GM12878 (cell line): ENCODE results near the gene CHMP1A. TPM values are rescaled to one million over a fixed set of nuclear protein-coding genes. Genes with fewer than 3 reads are reported as not detected.

ENCODE experiments used
- ATAC-seq: fragments of 200-7000 bp; cut with Tn5 transposase; 3 replicates; pipeline ENCODE4 v1.9.1; 2020; ENCODE audit warnings: mild to moderate bottlenecking, moderate library complexity
- BruUV-seq: library from RNA; stranded (reverse); fragments of 400-500 nt; replicated peaks from 2 replicates; lab custom pipeline; 2021; lab: Mats Ljungman, UMichigan
- CTCF ChIA-PET: fragments of 300-600 bp; sonication (Branson Sonifier 250); formaldehyde crosslinking; extraction: SDS; loops from one replicate; lab custom pipeline; 2021; ENCODE audit warnings: inconsistent platforms; lab: Yijun Ruan, JAX
- POLR2A ChIA-PET: fragments of 350-600 bp; formaldehyde crosslinking; extraction: SDS; loops from one replicate; lab custom pipeline; 2021; ENCODE audit warnings: inconsistent platforms; lab: Charles Lee
- RAD21 ChIA-PET: fragments of 300-600 bp; sonication (Branson Sonifier 250); formaldehyde crosslinking; loops from one replicate; lab custom pipeline; 2023; ENCODE audit warnings: antibody characterized with exemption; ENCODE audit not compliant: unreplicated experiment; lab: Charles Lee
- SMC1A ChIA-PET: fragments of 300-600 bp; sonication (Branson Sonifier 250); formaldehyde crosslinking; loops from one replicate; lab custom pipeline; 2023; ENCODE audit not compliant: unreplicated experiment, uncharacterized antibody; lab: Charles Lee
- DNase-seq: peaks from one replicate; pipeline ENCODE4 v3.0.0-alpha.2; 2011; ENCODE audit warnings: low read depth, low spot score
- FAIRE-seq: peaks from 3 replicates; lab custom pipeline; 2011; peaks lifted over from hg19 to GRCh38; lab: Jason Lieb, UNC
- H2AFZ ChIP-seq: 2 replicates; pipeline ENCODE4 v1.6.0; 2011; ENCODE audit warnings: low read depth, low read length, control low read depth; ENCODE audit not compliant: control insufficient read depth
- H3K27ac ChIP-seq: 2 replicates; pipeline ENCODE4 v1.5.1; 2011; ENCODE audit warnings: control low read depth; ENCODE audit not compliant: control insufficient read depth, insufficient read depth
- H3K27me3 ChIP-seq, 2 experiments: replicated peaks in 1 of 2; 2 replicates each; pipeline versions ENCODE4 v1.6.0 to v1.6.1; 2011; ENCODE audit warnings: low read length in 1 of 2; ENCODE audit not compliant: control insufficient read depth in 2 of 2, insufficient read depth in 2 of 2
- H3K36me3 ChIP-seq, 2 experiments: 2 replicates each; pipeline ENCODE4 v1.5.1; 2011; ENCODE audit warnings: low read length in 1 of 2; ENCODE audit not compliant: control insufficient read depth in 2 of 2, insufficient read depth in 2 of 2
- H3K4me1 ChIP-seq: 2 replicates; pipeline ENCODE4 v1.6.1; 2011; ENCODE audit warnings: mild to moderate bottlenecking, low read length, moderate library complexity, mixed read lengths; ENCODE audit not compliant: control insufficient read depth, insufficient read depth
- H3K4me2 ChIP-seq: 2 replicates; pipeline ENCODE4 v1.6.0; 2011; ENCODE audit warnings: control low read depth; ENCODE audit not compliant: control insufficient read depth, insufficient read depth
- H3K4me3 ChIP-seq: fragments of 200-600 bp; sonication (generic); 2 replicates; pipeline ENCODE4 v1.5.1; 2016
- H3K79me2 ChIP-seq: 2 replicates; pipeline ENCODE4 v1.6.0; 2011; ENCODE audit warnings: low read length; ENCODE audit not compliant: control insufficient read depth, insufficient read depth
- H3K9ac ChIP-seq: 2 replicates; pipeline ENCODE4 v1.8.0; 2011; ENCODE audit warnings: low read length, control low read depth, mixed read lengths; ENCODE audit not compliant: control insufficient read depth, insufficient read depth
- H3K9me3 ChIP-seq: replicated peaks from 3 replicates; pipeline ENCODE4 v1.5.1; 2011; ENCODE audit warnings: mild to moderate bottlenecking, low read length; ENCODE audit not compliant: control insufficient read depth, insufficient read depth
- H4K20me1 ChIP-seq: 2 replicates; pipeline ENCODE4 v1.6.0; 2011; ENCODE audit not compliant: control insufficient read depth, insufficient read depth
- BRCA1 ChIP-seq: IDR thresholded peaks from 2 replicates; pipeline ENCODE4 v1.6.1; 2011; ENCODE audit warnings: low read depth, low read length, improper control_type of control experiment
- EP300 ChIP-seq, 2 experiments: fragments of 150-350 bp in 1 of 2; IDR thresholded peaks; 2 replicates each; pipeline ENCODE4 v1.6.1; 2011 to 2012; ENCODE audit warnings: low read depth in 2 of 2, low read length in 2 of 2, borderline replicate concordance in 1 of 2, improper control_type of control experiment in 1 of 2, inconsistent platforms in 1 of 2; ENCODE audit not compliant: control insufficient read depth in 1 of 2
- ETV6 ChIP-seq, 2 experiments: fragments of 450-650 bp in 1 of 2; IDR thresholded peaks in 1 of 2; conservative IDR thresholded peaks in 1 of 2; 2 replicates each; pipeline ENCODE4 v1.6.1; 2014; ENCODE audit warnings: antibody characterized with exemption in 1 of 2, borderline replicate concordance in 1 of 2, low read depth in 1 of 2, mild to moderate bottlenecking in 1 of 2, moderate library complexity in 1 of 2
- IKZF2 ChIP-seq, 2 experiments: fragments of 450-650 bp; IDR thresholded peaks; 2 replicates each; pipeline ENCODE4 v1.6.1; 2017; ENCODE audit warnings: mild to moderate bottlenecking in 2 of 2, moderate library complexity in 2 of 2
- KAT2A ChIP-seq: conservative IDR thresholded peaks from 2 replicates; pipeline ENCODE4 v1.6.1; 2011; ENCODE audit warnings: low read depth, low read length; ENCODE audit not compliant: control insufficient read depth
- MEF2A ChIP-seq: IDR thresholded peaks from 2 replicates; pipeline ENCODE4 v1.6.1; 2011; ENCODE audit warnings: low read depth, mild to moderate bottlenecking, low read length, moderate library complexity; ENCODE audit not compliant: insufficient read depth
- MEF2B ChIP-seq: fragments of 450-650 bp; IDR thresholded peaks from 2 replicates; pipeline ENCODE4 v1.6.1; 2018; ENCODE audit warnings: mild to moderate bottlenecking, moderate library complexity; ENCODE audit not compliant: partially characterized antibody, poor library complexity, severe bottlenecking
- MTA3 ChIP-seq: IDR thresholded peaks from 2 replicates; pipeline ENCODE4 v1.6.1; 2012; ENCODE audit warnings: low read length, inconsistent platforms, borderline replicate concordance
- RB1 ChIP-seq: fragments of 450-650 bp; formaldehyde crosslinking; IDR thresholded peaks from 2 replicates; pipeline ENCODE4 v1.6.1; 2017; ENCODE audit warnings: mild to moderate bottlenecking, borderline replicate concordance
- RBBP5 ChIP-seq: fragments of 200-600 bp; sonication (generic); conservative IDR thresholded peaks from 2 replicates; pipeline ENCODE4 v1.6.1; 2016
- SUPT20H ChIP-seq: IDR thresholded peaks from 2 replicates; pipeline ENCODE4 v1.6.1; 2011; ENCODE audit warnings: low read depth, mild to moderate bottlenecking, low read length, moderate library complexity, borderline replicate concordance; ENCODE audit not compliant: control insufficient read depth
- ZNF384 ChIP-seq: IDR thresholded peaks from 2 replicates; pipeline ENCODE4 v1.6.1; 2012; ENCODE audit warnings: low read depth, mild to moderate bottlenecking, low read length, improper control_type of control experiment, borderline replicate concordance
- WGBS: methylation state at CpG from one replicate; pipeline ENCODE4 v1.1.6; 2016; ENCODE audit warnings: low lambda C conversion rate; ENCODE audit not compliant: insufficient replicate concordance, insufficient coverage; ENCODE audit errors: missing lambda C conversion rate; 5-methylcytosine and 5-hydroxymethylcytosine counted together
- in situ Hi-C: fragments of 300-500 bp; cut with MboI; formaldehyde crosslinking; loops from 9 replicates; pipeline ENCODE4 v1.14.3; 2018; ENCODE audit warnings: mixed read lengths
- intact Hi-C: fragments of 100-400 bp; cut with micrococcal nuclease; formaldehyde crosslinking; loops from one replicate; pipeline ENCODE4 v1.14.2; 2022; ENCODE audit not compliant: unreplicated experiment
- polyA plus RNA-seq, 11 experiments: library from polyadenylated mRNA; depleted of rRNA in 4 of 11; unstranded in 6 of 11; stranded (reverse) in 5 of 11; fragments of >200 nt; fragmentation: Nextera tagmentation in 4 of 11; fragmentation: Illumina TruSeq in 1 of 11; extraction: Ambion mirVana in 4 of 11; extraction: Trizol in 1 of 11; gene quantifications; 1 replicate in 1 of 11; 2 replicates in 10 of 11; pipeline versions ENCODE4 v1.2.1 to v1.2.3, GENCODE V29; 2011 to 2016; ENCODE audit warnings: inconsistent platforms in 2 of 11, missing spikeins in 2 of 11, low read depth in 1 of 11
- total RNA-seq, 4 experiments: library from RNA; depleted of rRNA in 3 of 4; stranded (reverse); fragments of >200 nt in 3 of 4; fragmentation: Illumina TruSeq in 1 of 4; extraction: Trizol in 1 of 4; gene quantifications; 2 replicates each; pipeline versions ENCODE4 v1.2.1 to v1.2.3, GENCODE V29; 2013 to 2021
- TF ChIP-seq, protein P1 (sequence below): IDR thresholded peaks from 2 replicates; pipeline ENCODE4 v1.6.1; 2012; ENCODE audit warnings: mild to moderate bottlenecking, low read depth, low read length

Gene CHMP1A
- total and polyA plus RNA-seq, 10 of the 15 experiments (the other 5 are each of a cell fraction or from before 2014, with no cell fraction given) = 1.0 to 86.7 (median 54.7) TPM

DNA sequence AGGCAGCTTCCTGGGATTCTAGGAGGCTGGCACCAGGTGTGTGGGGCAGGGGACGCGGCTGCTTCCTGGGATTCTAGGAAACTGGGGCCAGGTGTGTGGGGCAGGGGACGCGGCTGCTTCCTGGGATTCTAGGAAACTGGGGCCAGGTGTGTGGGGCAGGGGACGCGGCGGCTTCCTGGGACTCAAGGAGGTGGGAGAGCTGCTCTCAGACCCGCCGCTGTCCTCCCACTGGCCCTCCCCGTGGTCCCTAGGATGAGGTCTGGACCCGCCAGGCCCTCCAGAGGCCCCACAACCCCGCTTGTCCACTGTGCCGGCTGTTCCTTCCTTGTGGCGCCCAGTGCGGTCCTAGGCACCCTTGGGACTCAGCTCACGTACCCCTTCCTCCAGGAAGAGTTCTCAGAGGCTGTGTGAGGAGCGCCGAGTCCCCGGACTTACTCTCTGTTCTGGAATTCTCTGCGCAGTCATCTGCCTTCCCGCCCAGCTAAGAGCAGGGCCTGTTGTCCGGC is 43.5 kb downstream of the CHMP1A start:
- Histone ChIP-seq H3K36me3 (no peaks in the 10 kb centered on the region), H3K27me3 (no peaks in the 10 kb centered on the region), H3K4me3 (no peak overlapping the region), H3K27ac (no peak overlapping the region), H3K79me2 (no peaks in the 10 kb centered on the region), H3K9ac (no peak overlapping the region), H4K20me1 (no peaks in the 10 kb centered on the region), H2AFZ (no peak overlapping the region), H3K9me3 (no peaks in the 10 kb centered on the region), H3K4me1 (no peaks in the 10 kb centered on the region), H3K4me2 (no peak overlapping the region)
- intact Hi-C loops = no loop called here
- ATAC-seq (no peak), FAIRE-seq (no peak), DNase-seq (no peak)
- in situ Hi-C loops = no loop called here
- POLR2A ChIA-PET = no interaction called here
- TF ChIP-seq RB1 (no peak), IKZF2 (IDR thresholded peaks at IDR 0.05) (no peak), SUPT20H (no peak), ZNF384 (no peak), KAT2A (no peak)
- 65% methylated on average over 21 of the region's 22 CpGs for WGBS
- no TSS peak for BruUV-seq
- SMC1A ChIA-PET = interaction anchor here (1.3 kb wide), 1 partner anchor 246 kb away, joined by 3 read pairs; no protein-coding TSS in a partner anchor
- RAD21 ChIA-PET = no interaction called here
- CTCF ChIA-PET = interaction anchor here (0.6 to 1.7 kb wide), 3 partner anchors 12 to 46 kb away, joined by 3 to 6 read pairs (median 4); no protein-coding TSS in a partner anchor

DNA sequence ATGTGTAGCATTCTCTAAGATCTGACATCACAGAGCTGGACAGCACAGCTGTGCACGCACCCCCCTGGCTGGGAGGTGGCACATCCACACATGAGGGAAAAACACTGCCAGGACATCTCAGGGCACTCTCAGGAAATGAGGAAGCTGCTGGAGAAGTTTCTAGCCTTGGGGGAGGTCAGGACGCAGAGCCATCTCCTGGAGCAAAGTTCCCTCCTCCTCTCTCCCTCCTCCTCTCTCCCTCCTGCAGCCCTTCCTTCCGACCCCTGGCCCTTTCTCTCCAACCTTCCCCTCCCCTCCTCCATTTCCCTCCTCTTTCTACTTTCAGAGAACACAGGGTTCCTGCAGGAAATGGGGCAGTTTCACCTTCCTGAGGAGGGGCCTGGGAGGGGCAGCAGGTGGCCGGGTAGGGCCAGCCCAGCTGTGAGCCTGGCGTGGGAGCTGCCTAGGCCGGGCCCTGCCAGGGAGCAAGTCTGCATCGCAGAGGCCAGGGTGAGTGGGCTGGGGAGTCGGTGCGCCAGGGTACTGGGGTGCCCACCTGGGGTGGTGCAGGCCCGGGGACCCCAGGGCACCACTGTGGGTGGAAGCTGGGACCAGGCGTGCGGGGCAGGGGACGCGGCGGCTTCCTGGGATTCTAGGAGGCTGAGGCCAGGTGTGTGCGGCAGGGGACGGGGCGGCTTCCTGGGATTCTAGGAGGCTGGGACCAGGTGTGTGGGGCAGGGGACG is 44.1 kb downstream of the CHMP1A start, which contains the start of gene DPEP1:
TSS of gene DPEP1 (plus strand) at position 412 of the 723 bp plus-strand sequence. CDS start 16,769 bp downstream, outside the sequence.
- ChIA-PET RAD21 (no interaction called here), POLR2A (no interaction called here), SMC1A (no interaction called here), CTCF (interaction anchor here (1.7 kb wide), 1 partner anchor 28 kb away, joined by 6 read pairs; no protein-coding TSS in a partner anchor)
- Histone ChIP-seq H4K20me1 (no peaks in the 10 kb centered on the region), H3K9me3 (no peaks in the 10 kb centered on the region), H3K79me2 (no peaks in the 10 kb centered on the region), H3K4me3 (no peak within 1 kb of the TSS), H3K36me3 (no peaks in the 10 kb centered on the region), H3K4me1 (no peaks in the 10 kb centered on the region), H3K9ac (no peak within 1 kb of the TSS), H3K4me2 (no peak within 1 kb of the TSS), H2AFZ (no peak within 1 kb of the TSS), H3K27ac (no peak within 1 kb of the TSS), H3K27me3 (no peaks in the 10 kb centered on the region)
- FAIRE-seq (no peak), ATAC-seq (no peak), DNase-seq (no peak)
- intact Hi-C loops = no loop called here
- no TSS peak for BruUV-seq
- in situ Hi-C loops = no loop called here
- 56% methylated on average over 19 of the region's 19 CpGs for WGBS
- TF ChIP-seq ETV6 (conservative IDR thresholded peaks at IDR 0.05 in 1 of 2, IDR thresholded peaks at IDR 0.05 in 1 of 2; ENCODE audit: borderline replicate concordance in 1 of 2, low read depth in 1 of 2) = no peak
- no peak for TF ChIP-seq EP300 (IDR thresholded peaks at IDR 0.05; ENCODE audit: borderline replicate concordance in 1 of 2, control insufficient read depth in 1 of 2, low read depth in 2 of 2, low read length in 2 of 2)
- TF ChIP-seq, protein P1, sequence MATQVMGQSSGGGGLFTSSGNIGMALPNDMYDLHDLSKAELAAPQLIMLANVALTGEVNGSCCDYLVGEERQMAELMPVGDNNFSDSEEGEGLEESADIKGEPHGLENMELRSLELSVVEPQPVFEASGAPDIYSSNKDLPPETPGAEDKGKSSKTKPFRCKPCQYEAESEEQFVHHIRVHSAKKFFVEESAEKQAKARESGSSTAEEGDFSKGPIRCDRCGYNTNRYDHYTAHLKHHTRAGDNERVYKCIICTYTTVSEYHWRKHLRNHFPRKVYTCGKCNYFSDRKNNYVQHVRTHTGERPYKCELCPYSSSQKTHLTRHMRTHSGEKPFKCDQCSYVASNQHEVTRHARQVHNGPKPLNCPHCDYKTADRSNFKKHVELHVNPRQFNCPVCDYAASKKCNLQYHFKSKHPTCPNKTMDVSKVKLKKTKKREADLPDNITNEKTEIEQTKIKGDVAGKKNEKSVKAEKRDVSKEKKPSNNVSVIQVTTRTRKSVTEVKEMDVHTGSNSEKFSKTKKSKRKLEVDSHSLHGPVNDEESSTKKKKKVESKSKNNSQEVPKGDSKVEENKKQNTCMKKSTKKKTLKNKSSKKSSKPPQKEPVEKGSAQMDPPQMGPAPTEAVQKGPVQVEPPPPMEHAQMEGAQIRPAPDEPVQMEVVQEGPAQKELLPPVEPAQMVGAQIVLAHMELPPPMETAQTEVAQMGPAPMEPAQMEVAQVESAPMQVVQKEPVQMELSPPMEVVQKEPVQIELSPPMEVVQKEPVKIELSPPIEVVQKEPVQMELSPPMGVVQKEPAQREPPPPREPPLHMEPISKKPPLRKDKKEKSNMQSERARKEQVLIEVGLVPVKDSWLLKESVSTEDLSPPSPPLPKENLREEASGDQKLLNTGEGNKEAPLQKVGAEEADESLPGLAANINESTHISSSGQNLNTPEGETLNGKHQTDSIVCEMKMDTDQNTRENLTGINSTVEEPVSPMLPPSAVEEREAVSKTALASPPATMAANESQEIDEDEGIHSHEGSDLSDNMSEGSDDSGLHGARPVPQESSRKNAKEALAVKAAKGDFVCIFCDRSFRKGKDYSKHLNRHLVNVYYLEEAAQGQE = no peak
- TF ChIP-seq MTA3 = no peak
- no peak for TF ChIP-seq RBBP5
- TF ChIP-seq MEF2A = no peak
- no peak for TF ChIP-seq MEF2B
- no peak for TF ChIP-seq BRCA1
